Hepatocyte (in vitro differentiated cells): ENCODE results near the gene GLP2R. TPM values are rescaled to one million over a fixed set of nuclear protein-coding genes. Genes with fewer than 3 reads are reported as not detected.

Experiments
- DNase-seq: peaks from one replicate; pipeline ENCODE4 v3.0.0-alpha.2; 2016; ENCODE audit warnings: low spot score
- H2AFZ ChIP-seq: fragments of 200-600 bp; sonication (generic); 2 replicates; pipeline ENCODE4 v1.6.0; 2016; ENCODE audit warnings: antibody characterized with exemption, mild to moderate bottlenecking
- H3K27ac ChIP-seq: fragments of 200-600 bp; sonication (generic); 2 replicates; pipeline ENCODE4 v1.5.1; 2016; ENCODE audit warnings: mild to moderate bottlenecking
- H3K27me3 ChIP-seq: fragments of 200-600 bp; sonication (generic); 2 replicates; pipeline ENCODE4 v1.6.1; 2016
- H3K36me3 ChIP-seq: fragments of 200-600 bp; sonication (generic); replicated peaks from 2 replicates; pipeline ENCODE4 v1.5.1; 2016; ENCODE audit warnings: low read depth; ENCODE audit not compliant: insufficient read depth
- H3K4me1 ChIP-seq: fragments of 200-600 bp; sonication (generic); 2 replicates; pipeline ENCODE4 v1.5.1; 2016; ENCODE audit warnings: mild to moderate bottlenecking, moderate library complexity; ENCODE audit not compliant: insufficient read depth
- H3K4me2 ChIP-seq: fragments of 200-600 bp; sonication (generic); 2 replicates; pipeline ENCODE4 v1.6.0; 2016
- H3K4me3 ChIP-seq: fragments of 200-600 bp; sonication (generic); 2 replicates; pipeline ENCODE4 v1.5.1; 2016; ENCODE audit warnings: mild to moderate bottlenecking
- H3K79me2 ChIP-seq: fragments of 200-600 bp; sonication (generic); 2 replicates; pipeline ENCODE4 v1.6.0; 2017; ENCODE audit warnings: mild to moderate bottlenecking
- H3K9me2 ChIP-seq: fragments of 200-600 bp; sonication (generic); replicated peaks from 2 replicates; pipeline ENCODE4 v1.6.0; 2017; ENCODE audit warnings: mild to moderate bottlenecking; ENCODE audit not compliant: insufficient read depth
- H3K9me3 ChIP-seq: fragments of 200-600 bp; sonication (generic); 2 replicates; pipeline ENCODE4 v1.5.1; 2016; ENCODE audit warnings: low read depth, mild to moderate bottlenecking
- H4K20me1 ChIP-seq: fragments of 200-600 bp; sonication (generic); 2 replicates; pipeline ENCODE4 v1.6.0; 2016; ENCODE audit warnings: mild to moderate bottlenecking; ENCODE audit not compliant: insufficient read depth, poor library complexity, severe bottlenecking
- EZH2 ChIP-seq: fragments of 200-600 bp; sonication (generic); IDR thresholded peaks from 2 replicates; pipeline ENCODE4 v1.6.1; 2016; ENCODE audit warnings: antibody characterized with exemption, mild to moderate bottlenecking, borderline replicate concordance
- EZH2phosphoT487 ChIP-seq: fragments of 200-600 bp; sonication (generic); IDR thresholded peaks from one replicate; pipeline ENCODE4 v1.6.1; 2018; ENCODE audit warnings: antibody characterized with exemption, mild to moderate bottlenecking, low read depth, moderate library complexity; ENCODE audit not compliant: unreplicated experiment, severe bottlenecking
- WGBS: methylation state at CpG from one replicate; pipeline ENCODE4 v1.1.6; 2016; ENCODE audit warnings: low lambda C conversion rate; ENCODE audit errors: missing lambda C conversion rate; 5-methylcytosine and 5-hydroxymethylcytosine counted together
- polyA plus RNA-seq: library from polyadenylated mRNA; unstranded; fragments of >200 nt; fragmentation: Nextera tagmentation; extraction: Ambion mirVana; gene quantifications from 2 replicates; pipeline ENCODE4 v1.2.1, GENCODE V29; 2016
- total RNA-seq: library from RNA; depleted of rRNA; stranded (reverse); fragments of >200 nt; gene quantifications from 2 replicates; pipeline ENCODE4 v1.2.3, GENCODE V29; 2014
- TF ChIP-seq, protein P1 (sequence below): fragments of 200-600 bp; sonication (generic); IDR thresholded peaks from 2 replicates; pipeline ENCODE4 v1.5.1; 2016; ENCODE audit warnings: antibody characterized with exemption, mild to moderate bottlenecking; ENCODE audit not compliant: poor library complexity

GLP2R gene
- total and polyA plus RNA-seq, 2 experiments from 2014 or later: 1.5 to 3.3 TPM

DNA sequence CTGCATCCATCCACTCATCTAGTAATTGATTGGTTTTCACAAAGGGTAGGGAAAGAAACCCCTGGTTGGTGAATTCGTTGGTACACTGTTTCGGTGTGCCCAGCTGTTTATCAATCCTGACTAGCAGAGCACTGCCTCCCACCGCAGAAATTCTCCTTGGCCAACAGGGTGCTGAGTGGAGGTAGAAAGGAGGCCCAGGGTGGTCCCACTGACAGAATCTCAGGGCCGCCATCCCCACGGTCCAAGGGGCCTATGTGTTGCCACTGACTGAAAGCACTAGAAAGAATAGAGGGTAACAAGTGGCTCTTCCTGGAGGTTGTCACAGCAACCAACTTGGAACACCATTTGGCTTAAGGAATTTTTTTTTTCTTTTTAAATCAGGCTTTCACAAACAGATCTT lies 87.8 kb downstream of the GLP2R start:
- Histone ChIP-seq H2AFZ (no peak overlapping the region), H3K9me3 (no peaks in the 10 kb centered on the region), H3K27me3 (no peaks in the 10 kb centered on the region), H3K9me2 (no peaks in the 10 kb centered on the region), H3K4me2 (no peak overlapping the region), H3K79me2 (no peaks in the 10 kb centered on the region), H3K4me1 (no peaks in the 10 kb centered on the region), H3K27ac (no peak overlapping the region), H3K36me3 (no peaks in the 10 kb centered on the region), H3K4me3 (no peak overlapping the region), H4K20me1 (no peaks in the 10 kb centered on the region)
- WGBS: 96% methylated on average over 5 of the region's 5 CpGs
- TF ChIP-seq EZH2: no peak
- no peak for TF ChIP-seq EZH2phosphoT487
- TF ChIP-seq, protein P1, sequence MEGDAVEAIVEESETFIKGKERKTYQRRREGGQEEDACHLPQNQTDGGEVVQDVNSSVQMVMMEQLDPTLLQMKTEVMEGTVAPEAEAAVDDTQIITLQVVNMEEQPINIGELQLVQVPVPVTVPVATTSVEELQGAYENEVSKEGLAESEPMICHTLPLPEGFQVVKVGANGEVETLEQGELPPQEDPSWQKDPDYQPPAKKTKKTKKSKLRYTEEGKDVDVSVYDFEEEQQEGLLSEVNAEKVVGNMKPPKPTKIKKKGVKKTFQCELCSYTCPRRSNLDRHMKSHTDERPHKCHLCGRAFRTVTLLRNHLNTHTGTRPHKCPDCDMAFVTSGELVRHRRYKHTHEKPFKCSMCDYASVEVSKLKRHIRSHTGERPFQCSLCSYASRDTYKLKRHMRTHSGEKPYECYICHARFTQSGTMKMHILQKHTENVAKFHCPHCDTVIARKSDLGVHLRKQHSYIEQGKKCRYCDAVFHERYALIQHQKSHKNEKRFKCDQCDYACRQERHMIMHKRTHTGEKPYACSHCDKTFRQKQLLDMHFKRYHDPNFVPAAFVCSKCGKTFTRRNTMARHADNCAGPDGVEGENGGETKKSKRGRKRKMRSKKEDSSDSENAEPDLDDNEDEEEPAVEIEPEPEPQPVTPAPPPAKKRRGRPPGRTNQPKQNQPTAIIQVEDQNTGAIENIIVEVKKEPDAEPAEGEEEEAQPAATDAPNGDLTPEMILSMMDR: no peak
- no peak for DNase-seq

DNA sequence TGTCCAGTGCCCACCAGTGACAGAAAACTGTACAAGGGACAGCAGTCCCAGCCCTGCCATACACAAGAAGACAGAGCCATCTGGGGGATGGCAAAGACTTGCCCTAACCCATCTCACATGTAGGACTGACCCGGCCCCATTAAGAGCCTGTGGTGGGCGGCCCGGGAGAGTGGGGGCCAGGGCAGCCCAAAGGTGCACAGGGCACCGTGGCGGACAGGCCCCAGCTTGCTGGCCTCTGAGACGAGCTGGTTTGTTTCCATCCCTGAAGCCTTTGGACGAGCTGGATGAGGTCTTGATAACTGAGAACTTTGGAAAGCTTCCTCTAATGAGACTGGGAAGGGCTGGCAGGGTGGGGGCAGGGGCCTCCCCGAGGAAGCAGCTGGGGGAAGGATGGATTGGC lies 90.4 kb downstream of the GLP2R start:
- Histone ChIP-seq H3K9me3 (no peaks in the 10 kb centered on the region), H3K27ac (no peak overlapping the region), H3K9me2 (no peaks in the 10 kb centered on the region), H2AFZ (no peak overlapping the region), H3K4me2 (no peak overlapping the region), H3K4me3 (no peak overlapping the region), H3K79me2 (no peaks in the 10 kb centered on the region), H3K4me1 (no peaks in the 10 kb centered on the region), H4K20me1 (no peaks in the 10 kb centered on the region), H3K36me3 (no peaks in the 10 kb centered on the region), H3K27me3 (no peaks in the 10 kb centered on the region)
- no peak for DNase-seq
- 96% methylated on average over 8 of the region's 8 CpGs for WGBS
- TF ChIP-seq EZH2phosphoT487 (no peak), EZH2 (no peak)
- TF ChIP-seq, protein P1: no peak

DNA sequence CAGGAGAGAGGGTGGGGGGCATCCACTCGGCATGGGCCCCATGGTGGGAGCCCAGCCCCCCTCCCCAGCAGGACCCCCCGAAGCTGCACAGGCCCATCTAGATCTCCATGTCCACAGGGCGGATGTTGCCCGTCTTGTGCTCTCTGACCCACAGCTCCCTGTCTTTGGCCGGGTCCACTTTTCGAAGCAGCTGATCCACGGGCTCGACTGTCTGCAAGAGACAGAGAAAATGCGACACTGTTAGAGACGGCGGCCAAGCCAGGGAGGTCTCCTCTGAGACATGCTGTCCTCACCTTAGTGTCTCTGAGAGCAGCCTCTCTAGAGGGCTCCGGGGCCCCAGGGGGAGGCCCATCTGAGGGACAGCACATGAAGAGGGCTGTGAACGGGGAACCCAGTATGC lies 91.4 kb downstream of the GLP2R start:
- H4K20me1 ChIP-seq: no peaks in the 10 kb centered on the region
- H3K27ac ChIP-seq: no peak overlapping the region
- no peaks in the 10 kb centered on the region for H3K9me3 ChIP-seq
- no peak overlapping the region for H3K4me3 ChIP-seq
- DNase-seq: no peak
- no peaks in the 10 kb centered on the region for H3K27me3 ChIP-seq
- WGBS: 92% methylated on average over 13 of the region's 13 CpGs
- TF ChIP-seq EZH2: no peak
- no peaks in the 10 kb centered on the region for H3K79me2 ChIP-seq
- H3K36me3 ChIP-seq: no peaks in the 10 kb centered on the region
- no peaks in the 10 kb centered on the region for H3K9me2 ChIP-seq
- no peak overlapping the region for H3K4me2 ChIP-seq
- H3K4me1 ChIP-seq: no peaks in the 10 kb centered on the region
- no peak overlapping the region for H2AFZ ChIP-seq

DNA sequence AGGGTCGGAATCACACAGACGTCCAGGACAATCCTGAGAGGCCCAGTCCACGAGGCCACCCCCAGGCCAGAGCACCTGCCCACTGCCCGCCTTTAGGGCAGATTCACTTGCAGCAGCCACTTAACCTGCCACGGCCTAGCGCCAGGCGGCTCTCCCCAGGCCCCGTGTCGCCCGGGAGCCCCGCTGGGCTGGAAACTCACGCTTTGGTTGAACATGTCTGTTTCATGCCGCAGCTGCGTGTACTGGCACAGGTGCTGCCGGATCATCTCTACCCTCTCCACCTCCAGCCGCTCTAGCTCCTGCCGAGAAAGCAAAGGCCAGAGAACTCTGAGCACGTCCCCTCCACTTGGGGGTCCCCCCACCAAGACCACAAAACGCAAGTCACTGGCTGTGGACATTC lies 92.1 kb downstream of the GLP2R start:
- no peak overlapping the region for H2AFZ ChIP-seq
- no peaks in the 10 kb centered on the region for H3K27me3 ChIP-seq
- no peak overlapping the region for H3K4me3 ChIP-seq
- no peaks in the 10 kb centered on the region for H3K36me3 ChIP-seq
- H4K20me1 ChIP-seq: no peaks in the 10 kb centered on the region
- H3K9me3 ChIP-seq: no peaks in the 10 kb centered on the region
- no peaks in the 10 kb centered on the region for H3K9me2 ChIP-seq
- TF ChIP-seq, protein P1: no peak
- TF ChIP-seq EZH2phosphoT487 (no peak), EZH2 (no peak)
- no peak for DNase-seq
- no peaks in the 10 kb centered on the region for H3K4me1 ChIP-seq
- no peak overlapping the region for H3K4me2 ChIP-seq
- WGBS: 90% methylated on average over 19 of the region's 19 CpGs
- no peaks in the 10 kb centered on the region for H3K79me2 ChIP-seq
- H3K27ac ChIP-seq: no peak overlapping the region
